GM12878 (cell line): ENCODE data around the gene KCNK5.

Source experiments
- ATF2 ChIP-seq: IDR thresholded peaks from 2 replicates; pipeline ENCODE4 v1.6.1; 2012; ENCODE audit warnings: low read length, inconsistent platforms
- CTCF ChIP-seq, 3 experiments: IDR thresholded peaks in 2 of 3; conservative IDR thresholded peaks in 1 of 3; 2 replicates each; pipeline ENCODE4 v1.5.1; 2011; ENCODE audit warnings: low read depth in 3 of 3, low read length in 3 of 3, mild to moderate bottlenecking in 3 of 3, control low read depth in 2 of 3, moderate library complexity in 2 of 3, inconsistent platforms in 1 of 3, mixed read lengths in 1 of 3; ENCODE audit not compliant: control insufficient read depth in 2 of 3, insufficient read depth in 1 of 3; ENCODE audit errors: extremely low read depth in 1 of 3
- ETV6 ChIP-seq, 2 experiments: fragments of 450-650 bp in 1 of 2; IDR thresholded peaks in 1 of 2; conservative IDR thresholded peaks in 1 of 2; 2 replicates each; pipeline ENCODE4 v1.6.1; 2014; ENCODE audit warnings: antibody characterized with exemption in 1 of 2, borderline replicate concordance in 1 of 2, low read depth in 1 of 2, mild to moderate bottlenecking in 1 of 2, moderate library complexity in 1 of 2
- IRF4 ChIP-seq: IDR thresholded peaks from 2 replicates; pipeline ENCODE4 v1.6.1; 2011; ENCODE audit warnings: low read depth, low read length
- JUND ChIP-seq: IDR thresholded peaks from 2 replicates; pipeline ENCODE4 v1.6.1; 2012; ENCODE audit warnings: low read depth, mild to moderate bottlenecking, low read length, improper control_type of control experiment, moderate library complexity
- NFYB ChIP-seq: IDR thresholded peaks from 2 replicates; pipeline ENCODE4 v1.6.1; 2011; ENCODE audit warnings: low read depth, mild to moderate bottlenecking, low read length, improper control_type of control experiment, moderate library complexity; ENCODE audit not compliant: insufficient read depth
- NR2C2 ChIP-seq: IDR thresholded peaks from 2 replicates; pipeline ENCODE4 v1.6.1; 2011; ENCODE audit warnings: borderline replicate concordance, low read depth; ENCODE audit not compliant: control insufficient read depth, insufficient read length
- PRDM15 ChIP-seq: fragments of 450-650 bp; formaldehyde crosslinking; IDR thresholded peaks from 2 replicates; pipeline ENCODE4 v1.4.0; 2020; ENCODE audit warnings: mild to moderate bottlenecking, moderate library complexity
- USF2 ChIP-seq: IDR thresholded peaks from 2 replicates; pipeline ENCODE4 v1.6.1; 2011; ENCODE audit warnings: low read depth, low read length, improper control_type of control experiment, borderline replicate concordance
- TF ChIP-seq, protein P1 (sequence below): fragments of 450-650 bp; IDR thresholded peaks from 2 replicates; pipeline ENCODE4 v1.6.1; 2017; ENCODE audit warnings: low read depth, mild to moderate bottlenecking, moderate library complexity
- TF ChIP-seq, protein P2 (sequence below): fragments of 450-650 bp; conservative IDR thresholded peaks from 2 replicates; pipeline ENCODE4 v1.6.1; 2017; ENCODE audit warnings: mild to moderate bottlenecking, moderate library complexity

- TF ChIP-seq USF2, result no peak
- TF ChIP-seq CTCF (IDR thresholded peaks at IDR 0.05 in 2 of 3, conservative IDR thresholded peaks at IDR 0.05 in 1 of 3; ENCODE audit: control insufficient read depth in 2 of 3, extremely low read depth in 1 of 3, insufficient read depth in 1 of 3, low read depth in 3 of 3, low read length in 3 of 3), result no peak
- no peak for TF ChIP-seq PRDM15 (CRISPR knock-in tag)
- TF ChIP-seq NR2C2, result no peak
- no peak for TF ChIP-seq IRF4
- no peak for TF ChIP-seq NFYB
- TF ChIP-seq, protein P1, sequence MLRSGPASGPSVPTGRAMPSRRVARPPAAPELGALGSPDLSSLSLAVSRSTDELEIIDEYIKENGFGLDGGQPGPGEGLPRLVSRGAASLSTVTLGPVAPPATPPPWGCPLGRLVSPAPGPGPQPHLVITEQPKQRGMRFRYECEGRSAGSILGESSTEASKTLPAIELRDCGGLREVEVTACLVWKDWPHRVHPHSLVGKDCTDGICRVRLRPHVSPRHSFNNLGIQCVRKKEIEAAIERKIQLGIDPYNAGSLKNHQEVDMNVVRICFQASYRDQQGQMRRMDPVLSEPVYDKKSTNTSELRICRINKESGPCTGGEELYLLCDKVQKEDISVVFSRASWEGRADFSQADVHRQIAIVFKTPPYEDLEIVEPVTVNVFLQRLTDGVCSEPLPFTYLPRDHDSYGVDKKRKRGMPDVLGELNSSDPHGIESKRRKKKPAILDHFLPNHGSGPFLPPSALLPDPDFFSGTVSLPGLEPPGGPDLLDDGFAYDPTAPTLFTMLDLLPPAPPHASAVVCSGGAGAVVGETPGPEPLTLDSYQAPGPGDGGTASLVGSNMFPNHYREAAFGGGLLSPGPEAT, result no peak
- TF ChIP-seq, protein P2, sequence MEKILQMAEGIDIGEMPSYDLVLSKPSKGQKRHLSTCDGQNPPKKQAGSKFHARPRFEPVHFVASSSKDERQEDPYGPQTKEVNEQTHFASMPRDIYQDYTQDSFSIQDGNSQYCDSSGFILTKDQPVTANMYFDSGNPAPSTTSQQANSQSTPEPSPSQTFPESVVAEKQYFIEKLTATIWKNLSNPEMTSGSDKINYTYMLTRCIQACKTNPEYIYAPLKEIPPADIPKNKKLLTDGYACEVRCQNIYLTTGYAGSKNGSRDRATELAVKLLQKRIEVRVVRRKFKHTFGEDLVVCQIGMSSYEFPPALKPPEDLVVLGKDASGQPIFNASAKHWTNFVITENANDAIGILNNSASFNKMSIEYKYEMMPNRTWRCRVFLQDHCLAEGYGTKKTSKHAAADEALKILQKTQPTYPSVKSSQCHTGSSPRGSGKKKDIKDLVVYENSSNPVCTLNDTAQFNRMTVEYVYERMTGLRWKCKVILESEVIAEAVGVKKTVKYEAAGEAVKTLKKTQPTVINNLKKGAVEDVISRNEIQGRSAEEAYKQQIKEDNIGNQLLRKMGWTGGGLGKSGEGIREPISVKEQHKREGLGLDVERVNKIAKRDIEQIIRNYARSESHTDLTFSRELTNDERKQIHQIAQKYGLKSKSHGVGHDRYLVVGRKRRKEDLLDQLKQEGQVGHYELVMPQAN, result no peak
- TF ChIP-seq ETV6 (conservative IDR thresholded peaks at IDR 0.05 in 1 of 2, IDR thresholded peaks at IDR 0.05 in 1 of 2; ENCODE audit: borderline replicate concordance in 1 of 2, low read depth in 1 of 2), result no peak
- TF ChIP-seq ATF2, result no peak
- TF ChIP-seq JUND, result no peak
Measured at GRCh38 chr6:39256294-39256940, 27.1 kb upstream of the KCNK5 start.
